Left ventricle myocardium inferior (tissue), 1 donor: ENCODE data around the gene PCBD1. TPM values are rescaled to one million over a fixed set of nuclear protein-coding genes. Genes with fewer than 3 reads are reported as not detected.

Experiments
- DNase-seq: peaks from one replicate; pipeline ENCODE4 v3.0.0-alpha.2; 2020
- H3K27ac ChIP-seq: fragments of 200-600 bp; replicated peaks from 2 replicates; pipeline ENCODE4 v1.8.0; 2021
- H3K27me3 ChIP-seq: fragments of 200-600 bp; 2 replicates; pipeline ENCODE4 v1.8.0; 2021; ENCODE audit warnings: low read depth
- H3K36me3 ChIP-seq: fragments of 200-600 bp; 2 replicates; pipeline ENCODE4 v1.8.0; 2021
- H3K4me1 ChIP-seq: fragments of 200-600 bp; 2 replicates; pipeline ENCODE4 v1.8.0; 2021
- H3K4me3 ChIP-seq: fragments of 200-600 bp; 2 replicates; pipeline ENCODE4 v1.8.0; 2021; ENCODE audit warnings: mild to moderate bottlenecking, moderate library complexity
- H3K9me3 ChIP-seq: fragments of 200-600 bp; replicated peaks from 2 replicates; pipeline ENCODE4 v1.8.0; 2021
- CTCF ChIP-seq: fragments of 200-600 bp; IDR thresholded peaks from 2 replicates; pipeline ENCODE4 v1.8.0; 2021; ENCODE audit warnings: antibody characterized with exemption, mild to moderate bottlenecking, borderline replicate concordance
- intact Hi-C: fragments of 100-400 bp; cut with micrococcal nuclease; formaldehyde crosslinking; loops from one replicate; pipeline ENCODE4 v1.11.0; 2022
- total RNA-seq: library from RNA; stranded (reverse); fragmentation: NEBNext Ultra II Directional; extraction: Animal tissue kit (Norgen Biotek cat#: 25700); gene quantifications from one replicate; pipeline ENCODE4 v1.2.1, GENCODE V29; 2021
- donor health status: DM: no; HTN: yes; CAD: no; lungs with severe emphysema.

PCBD1 gene
- total RNA-seq, 1 donor from 2014 or later, result 123 TPM

GRCh38 chr10:70884741-70885140 is 3.6 kb downstream of the PCBD1 start:
- Histone ChIP-seq H3K9me3 (no peaks in the 10 kb centered on the region), H3K36me3 (peaks cover 40% of the 10 kb centered on the region), H3K27ac (no peak overlapping the region), H3K4me3 (no peak overlapping the region), H3K27me3 (no peaks in the 10 kb centered on the region), H3K4me1 (peaks cover 32% of the 10 kb centered on the region)
- no peak for DNase-seq
- intact Hi-C loops, result loop anchor here (5.0 kb wide), 1 partner anchor 332 kb away; no protein-coding TSS in a partner anchor
- TF ChIP-seq CTCF, result no peak

- Histone ChIP-seq H3K27ac (no peak overlapping the region), H3K4me3 (no peak overlapping the region), H3K27me3 (no peaks in the 10 kb centered on the region), H3K36me3 (peaks cover 59% of the 10 kb centered on the region), H3K9me3 (no peaks in the 10 kb centered on the region), H3K4me1 (peaks cover 8% of the 10 kb centered on the region)
- TF ChIP-seq CTCF, result peak; percentile 95
- intact Hi-C loops, result loop anchor here (5.0 kb wide), 1 partner anchor 328 kb away; no protein-coding TSS in a partner anchor
- peak; percentile 62 for DNase-seq
Measured at GRCh38 chr10:70880077-70880534, 8.3 kb downstream of the PCBD1 start.

GRCh38 chr10:70879207-70879606 is 9.2 kb downstream of the PCBD1 start:
- intact Hi-C loops, result loop anchor here (5.0 kb wide), 1 partner anchor 62 kb away; the partner anchor contains the start of gene SGPL1
- DNase-seq, result no peak

GRCh38 chr10:70874061-70874460 is 14.3 kb downstream of the PCBD1 start:
- Histone ChIP-seq H3K27ac (no peak overlapping the region), H3K36me3 (peaks cover 76% of the 10 kb centered on the region), H3K4me1 (peaks cover 5% of the 10 kb centered on the region), H3K4me3 (no peak overlapping the region), H3K27me3 (no peaks in the 10 kb centered on the region), H3K9me3 (no peaks in the 10 kb centered on the region)
- intact Hi-C loops, result no loop called here
- DNase-seq, result no peak
- TF ChIP-seq CTCF, result no peak

More at GRCh38 chr10:70879207-70879606, 9.2 kb downstream of the PCBD1 start:
- Histone ChIP-seq H3K27me3 (no peaks in the 10 kb centered on the region), H3K27ac (no peak overlapping the region), H3K9me3 (no peaks in the 10 kb centered on the region), H3K4me3 (no peak overlapping the region), H3K4me1 (peaks cover 8% of the 10 kb centered on the region), H3K36me3 (peaks cover 50% of the 10 kb centered on the region)
- no peak for TF ChIP-seq CTCF

- intact Hi-C loops, result no loop called here
- TF ChIP-seq CTCF, result no peak
Measured at GRCh38 chr10:70872291-70872690, 16.1 kb downstream of the PCBD1 start.

More at GRCh38 chr10:70872291-70872690, 16.1 kb downstream of the PCBD1 start:
- no peak for DNase-seq
- H3K9me3 ChIP-seq, result no peaks in the 10 kb centered on the region
- H3K4me1 ChIP-seq, result peaks cover 5% of the 10 kb centered on the region
- no peaks in the 10 kb centered on the region for H3K27me3 ChIP-seq
- H3K27ac ChIP-seq, result no peak overlapping the region
- H3K4me3 ChIP-seq, result no peak overlapping the region
- peaks cover 76% of the 10 kb centered on the region for H3K36me3 ChIP-seq
